ENCODE measurements around the gene HSD3B7. TPM values are rescaled to one million over a fixed set of nuclear protein-coding genes. Genes with fewer than 3 reads are reported as not detected.

The HSD3B7 gene
- total and polyA plus RNA-seq, 7 experiments from 2014 or later: 0.08 to 7.0 (median 2.4) TPM; not detected in 1

- Histone ChIP-seq H3K36me3 (ENCODE audit: control insufficient read depth in 2 of 3, insufficient read depth in 3 of 3, low read length in 3 of 3) (peaks cover 0 to 95% (median 0%) of the 10 kb centered on the region in 3 experiments), H3K4me3 (ENCODE audit: low read length) (no peak overlapping the region), H3K4me1 (ENCODE audit: control insufficient read depth in 2 of 2, insufficient read depth in 2 of 2, low read length in 2 of 2) (no peaks in the 10 kb centered on the region), H3K27ac (ENCODE audit: low read depth, low read length) (no peak overlapping the region), H3K9me3 (ENCODE audit: control insufficient read depth in 2 of 3, low read length in 3 of 3) (no peaks in the 10 kb centered on the region), H3K27me3 (ENCODE audit: control insufficient read depth in 2 of 2, insufficient read depth in 2 of 2, low read length in 2 of 2) (no peaks in the 10 kb centered on the region)
- no peak for DNase-seq
- H3K27ac Mint-ChIP-seq: peak overlapping the region in 1 of 9 donors; percentile 38
- no peaks in the 10 kb centered on the region for H3K27me3 Mint-ChIP-seq
- ATAC-seq: peak; percentile 41
- peaks cover 0 to 3% (median 0%) of the 10 kb centered on the region in 11 donors for H3K9me3 Mint-ChIP-seq
- CTCF ChIA-PET: no interaction called here
- no peak overlapping the region for H3K4me3 Mint-ChIP-seq
- intact Hi-C loops (cut with micrococcal nuclease): no loop called here
- POLR2A ChIA-PET: interaction anchor here (1.3 kb wide), 1 partner anchor 230 kb away, joined by 3 read pairs; the partner anchor contains the start of gene PHKG2
- H3K36me3 Mint-ChIP-seq: peaks cover 13 to 37% (median 23%) of the 10 kb centered on the region in 5 donors
- H3K4me1 Mint-ChIP-seq: peaks cover 0 to 9% (median 8%) of the 10 kb centered on the region in 7 donors
Measured at GRCh38 chr16:30977502-30977901, 7.5 kb upstream of the HSD3B7 start.

- Mint-ChIP-seq H3K9me3 (peaks cover 0 to 3% (median 0%) of the 10 kb centered on the region in 11 donors), H3K4me1 (peaks cover 0 to 13% (median 4%) of the 10 kb centered on the region in 7 donors), H3K36me3 (peaks cover 3 to 27% (median 9%) of the 10 kb centered on the region in 5 donors), H3K27me3 (no peaks in the 10 kb centered on the region), H3K4me3 (no peak overlapping the region), H3K27ac (no peak overlapping the region)
- ATAC-seq: no peak
- DNase-seq: no peak
- ChIA-PET CTCF (no interaction called here), POLR2A (no interaction called here)
- Histone ChIP-seq H3K27me3 (ENCODE audit: control insufficient read depth in 2 of 2, insufficient read depth in 2 of 2, low read length in 2 of 2) (no peaks in the 10 kb centered on the region), H3K4me1 (ENCODE audit: control insufficient read depth in 2 of 2, insufficient read depth in 2 of 2, low read length in 2 of 2) (no peaks in the 10 kb centered on the region), H3K4me3 (ENCODE audit: low read length) (no peak overlapping the region), H3K27ac (ENCODE audit: low read depth, low read length) (no peak overlapping the region), H3K9me3 (ENCODE audit: control insufficient read depth in 2 of 3, low read length in 3 of 3) (no peaks in the 10 kb centered on the region), H3K36me3 (ENCODE audit: control insufficient read depth in 2 of 3, insufficient read depth in 3 of 3, low read length in 3 of 3) (peaks cover 0 to 95% (median 0%) of the 10 kb centered on the region in 3 experiments)
- intact Hi-C loops (cut with micrococcal nuclease): no loop called here
Measured at GRCh38 chr16:30979170-30980022, 5.6 kb upstream of the HSD3B7 start.

- no peak overlapping the region for H3K4me3 Mint-ChIP-seq
- H3K27me3 ChIP-seq (ENCODE audit: control insufficient read depth in 2 of 2, insufficient read depth in 2 of 2, low read length in 2 of 2): no peaks in the 10 kb centered on the region
- H3K36me3 Mint-ChIP-seq: peaks cover 3 to 27% (median 7%) of the 10 kb centered on the region in 5 donors
- H3K27me3 Mint-ChIP-seq: no peaks in the 10 kb centered on the region
- H3K9me3 Mint-ChIP-seq: peaks cover 0 to 3% (median 0%) of the 10 kb centered on the region in 11 donors
- ChIA-PET POLR2A (no interaction called here), CTCF (no interaction called here)
- no peak for DNase-seq
- intact Hi-C loops (cut with micrococcal nuclease): no loop called here
- H3K27ac ChIP-seq (ENCODE audit: low read depth, low read length): no peak overlapping the region
- peaks cover 0 to 94% (median 0%) of the 10 kb centered on the region in 3 experiments for H3K36me3 ChIP-seq (ENCODE audit: control insufficient read depth in 2 of 3, insufficient read depth in 3 of 3, low read length in 3 of 3)
- no peak overlapping the region for H3K27ac Mint-ChIP-seq
- no peak overlapping the region for H3K4me3 ChIP-seq (ENCODE audit: low read length)
- no peak for ATAC-seq
- H3K9me3 ChIP-seq (ENCODE audit: control insufficient read depth in 2 of 3, low read length in 3 of 3): no peaks in the 10 kb centered on the region
- H3K4me1 ChIP-seq (ENCODE audit: control insufficient read depth in 2 of 2, insufficient read depth in 2 of 2, low read length in 2 of 2): no peaks in the 10 kb centered on the region
- peaks cover 0 to 15% (median 4%) of the 10 kb centered on the region in 7 donors for H3K4me1 Mint-ChIP-seq
Measured at GRCh38 chr16:30980023-30980371, 5.0 kb upstream of the HSD3B7 start.

- H3K9me3 Mint-ChIP-seq: peaks cover 0 to 3% (median 0%) of the 10 kb centered on the region in 11 donors
- POLR2A ChIA-PET: no interaction called here
- Histone ChIP-seq H3K4me1 (ENCODE audit: control insufficient read depth in 2 of 2, insufficient read depth in 2 of 2, low read length in 2 of 2) (no peaks in the 10 kb centered on the region), H3K9me3 (ENCODE audit: control insufficient read depth in 2 of 3, low read length in 3 of 3) (no peaks in the 10 kb centered on the region), H3K36me3 (ENCODE audit: control insufficient read depth in 2 of 3, insufficient read depth in 3 of 3, low read length in 3 of 3) (peaks cover 0 to 90% (median 0%) of the 10 kb centered on the region in 3 experiments), H3K27me3 (ENCODE audit: control insufficient read depth in 2 of 2, insufficient read depth in 2 of 2, low read length in 2 of 2) (no peaks in the 10 kb centered on the region), H3K4me3 (ENCODE audit: low read length) (no peak overlapping the region), H3K27ac (ENCODE audit: low read depth, low read length) (no peak overlapping the region)
- H3K36me3 Mint-ChIP-seq: peaks cover 3 to 27% (median 7%) of the 10 kb centered on the region in 5 donors
- H3K27ac Mint-ChIP-seq: no peak overlapping the region
- CTCF ChIA-PET: no interaction called here
- intact Hi-C loops (cut with micrococcal nuclease): no loop called here
- no peak for DNase-seq
- no peak for ATAC-seq
- no peak overlapping the region for H3K4me3 Mint-ChIP-seq
- no peaks in the 10 kb centered on the region for H3K27me3 Mint-ChIP-seq
- peaks cover 0 to 20% (median 4%) of the 10 kb centered on the region in 7 donors for H3K4me1 Mint-ChIP-seq
Measured at GRCh38 chr16:30980434-30980833, 4.6 kb upstream of the HSD3B7 start.

GRCh38 chr16:30980959-30981358, 4.0 kb upstream of the HSD3B7 start:
- no peak for ATAC-seq
- Histone ChIP-seq H3K36me3 (ENCODE audit: control insufficient read depth in 2 of 3, insufficient read depth in 3 of 3, low read length in 3 of 3) (peaks cover 0 to 84% (median 0%) of the 10 kb centered on the region in 3 experiments), H3K9me3 (ENCODE audit: control insufficient read depth in 2 of 3, low read length in 3 of 3) (no peaks in the 10 kb centered on the region), H3K27me3 (ENCODE audit: control insufficient read depth in 2 of 2, insufficient read depth in 2 of 2, low read length in 2 of 2) (no peaks in the 10 kb centered on the region), H3K4me1 (ENCODE audit: control insufficient read depth in 2 of 2, insufficient read depth in 2 of 2, low read length in 2 of 2) (no peaks in the 10 kb centered on the region), H3K4me3 (ENCODE audit: low read length) (no peak overlapping the region), H3K27ac (ENCODE audit: low read depth, low read length) (no peak overlapping the region)
- Mint-ChIP-seq H3K9me3 (peaks cover 0 to 3% (median 0%) of the 10 kb centered on the region in 11 donors), H3K36me3 (peaks cover 3 to 23% (median 4%) of the 10 kb centered on the region in 5 donors), H3K27ac (no peak overlapping the region), H3K27me3 (no peaks in the 10 kb centered on the region), H3K4me3 (no peak overlapping the region), H3K4me1 (peaks cover 0 to 21% (median under 1%) of the 10 kb centered on the region in 7 donors)
- ChIA-PET POLR2A (no interaction called here), CTCF (no interaction called here)
- no peak for DNase-seq
- intact Hi-C loops (cut with micrococcal nuclease): no loop called here

GRCh38 chr16:30982548-30983288, 2.3 kb upstream of the HSD3B7 start:
- no peaks in the 10 kb centered on the region for H3K9me3 ChIP-seq (ENCODE audit: control insufficient read depth in 2 of 3, low read length in 3 of 3)
- ATAC-seq (no peak), DNase-seq (no peak)
- Mint-ChIP-seq H3K27me3 (no peaks in the 10 kb centered on the region), H3K4me3 (no peak overlapping the region), H3K36me3 (peaks cover 3 to 11% (median 3%) of the 10 kb centered on the region in 5 donors), H3K27ac (peak overlapping the region in 2 of 9 donors; percentile 12 to 63), H3K9me3 (no peaks in the 10 kb centered on the region), H3K4me1 (peaks cover 0 to 18% (median 0%) of the 10 kb centered on the region in 7 donors)
- peaks cover 0 to 67% (median 0%) of the 10 kb centered on the region in 3 experiments for H3K36me3 ChIP-seq (ENCODE audit: control insufficient read depth in 2 of 3, insufficient read depth in 3 of 3, low read length in 3 of 3)
- POLR2A ChIA-PET: interaction anchor here (1.9 kb wide), 1 partner anchor 91 kb away, joined by 5 read pairs; the partner anchor contains the start of genes ZNF646 and ZNF668
- intact Hi-C loops (cut with micrococcal nuclease): no loop called here
- H3K27ac ChIP-seq (ENCODE audit: low read depth, low read length): no peak overlapping the region
- H3K27me3 ChIP-seq (ENCODE audit: control insufficient read depth in 2 of 2, insufficient read depth in 2 of 2, low read length in 2 of 2): no peaks in the 10 kb centered on the region
- no peak overlapping the region for H3K4me3 ChIP-seq (ENCODE audit: low read length)
- H3K4me1 ChIP-seq (ENCODE audit: control insufficient read depth in 2 of 2, insufficient read depth in 2 of 2, low read length in 2 of 2): no peaks in the 10 kb centered on the region
- CTCF ChIA-PET: interaction anchor here (0.7 to 1.3 kb wide), 8 partner anchors 11 to 470 kb away, joined by 3 to 5 read pairs (median 3); partner anchors contain the start of gene COX6A2

Data from naive thymus-derived CD4-positive, alpha-beta T cell (primary cell).